K562 (cell line): ENCODE measurements around the gene AURKB. TPM values are rescaled to one million over a fixed set of nuclear protein-coding genes. Genes with fewer than 3 reads are reported as not detected.

Source experiments
- HMG20B ChIP-seq: fragments of 250-450 bp; sonication (Bioruptor Pico); IDR thresholded peaks from 2 replicates; pipeline ENCODE4 v1.5.0; 2021; ENCODE audit warnings: mild to moderate bottlenecking
- PTBP1 ChIP-seq: fragments of 200-400 bp; formaldehyde crosslinking; IDR thresholded peaks from 2 replicates; pipeline ENCODE4 v1.6.1; 2017; ENCODE audit warnings: low read depth, low read length
- RBM39 ChIP-seq: fragments of 200-400 bp; formaldehyde crosslinking; optimal IDR thresholded peaks from 2 replicates; pipeline ENCODE3; 2018; ENCODE audit warnings: low read depth, low read length
- SIN3A ChIP-seq, 2 experiments: fragments of 150-350 bp in 1 of 2; IDR thresholded peaks; 2 replicates each; pipeline ENCODE4 v1.6.1; 2011 to 2016; ENCODE audit warnings: borderline replicate concordance in 2 of 2, low read depth in 2 of 2, low read length in 2 of 2, mild to moderate bottlenecking in 2 of 2, moderate library complexity in 2 of 2; ENCODE audit not compliant: control insufficient read depth in 1 of 2
- SMARCA4 ChIP-seq: fragments of 450-650 bp; IDR thresholded peaks from 2 replicates; pipeline ENCODE4 v1.6.1; 2016
- THRA ChIP-seq: fragments of 450-650 bp; IDR thresholded peaks from 2 replicates; pipeline ENCODE4 v1.6.1; 2017; ENCODE audit warnings: mild to moderate bottlenecking, moderate library complexity
- polyA plus RNA-seq, 8 experiments: library from polyadenylated mRNA; depleted of rRNA in 4 of 8; stranded (reverse) in 5 of 8; unstranded in 3 of 8; fragments of >200 nt; fragmentation: Nextera tagmentation in 2 of 8; fragmentation: Illumina TruSeq in 1 of 8; extraction: Ambion mirVana in 2 of 8; extraction: Trizol in 1 of 8; gene quantifications; 2 replicates each; pipeline versions ENCODE4 v1.2.1 to v1.2.3, GENCODE V29; 2011 to 2014; ENCODE audit warnings: inconsistent platforms in 1 of 8, missing spikeins in 1 of 8
- total RNA-seq, 7 experiments: library from RNA; depleted of rRNA in 6 of 7; stranded (reverse); fragments of >200 nt in 6 of 7; fragmentation: Illumina TruSeq in 2 of 7; extraction: Trizol in 2 of 7; gene quantifications; 2 replicates each; pipeline versions ENCODE4 v1.2.1 to v1.2.3, GENCODE V29; 2011 to 2021; ENCODE audit warnings: low replicate concordance in 1 of 7
- TF ChIP-seq, protein P1 (sequence below): fragments of 450-650 bp; formaldehyde crosslinking; IDR thresholded peaks from 2 replicates; pipeline ENCODE4 v1.4.0; 2022; ENCODE audit warnings: mild to moderate bottlenecking, moderate library complexity
- TF ChIP-seq, protein P2 (sequence below): sonication (generic); formaldehyde crosslinking; IDR thresholded peaks from 2 replicates; pipeline ENCODE4 v1.8.1; 2023; ENCODE audit warnings: mild to moderate bottlenecking, missing genetic modification reagents

Gene AURKB
- total and polyA plus RNA-seq, 9 of the 15 experiments (the other 6 are each of a cell fraction or from before 2014, with no cell fraction given) = 27.2 to 114 (median 74.8) TPM

GRCh38 chr17:8231701-8232100 lies 21.3 kb upstream of the AURKB start (continued):
- TF ChIP-seq THRA (no peak), SIN3A (IDR thresholded peaks at IDR 0.05; ENCODE audit: borderline replicate concordance in 2 of 2, control insufficient read depth in 1 of 2, low read depth in 2 of 2, low read length in 2 of 2) (no peak), HMG20B (CRISPR knock-in tag) (no peak), SMARCA4 (no peak), PTBP1 (no peak), RBM39 (no peak)
- TF ChIP-seq, protein P1, sequence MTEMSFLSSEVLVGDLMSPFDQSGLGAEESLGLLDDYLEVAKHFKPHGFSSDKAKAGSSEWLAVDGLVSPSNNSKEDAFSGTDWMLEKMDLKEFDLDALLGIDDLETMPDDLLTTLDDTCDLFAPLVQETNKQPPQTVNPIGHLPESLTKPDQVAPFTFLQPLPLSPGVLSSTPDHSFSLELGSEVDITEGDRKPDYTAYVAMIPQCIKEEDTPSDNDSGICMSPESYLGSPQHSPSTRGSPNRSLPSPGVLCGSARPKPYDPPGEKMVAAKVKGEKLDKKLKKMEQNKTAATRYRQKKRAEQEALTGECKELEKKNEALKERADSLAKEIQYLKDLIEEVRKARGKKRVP = no peak
- TF ChIP-seq, protein P2, sequence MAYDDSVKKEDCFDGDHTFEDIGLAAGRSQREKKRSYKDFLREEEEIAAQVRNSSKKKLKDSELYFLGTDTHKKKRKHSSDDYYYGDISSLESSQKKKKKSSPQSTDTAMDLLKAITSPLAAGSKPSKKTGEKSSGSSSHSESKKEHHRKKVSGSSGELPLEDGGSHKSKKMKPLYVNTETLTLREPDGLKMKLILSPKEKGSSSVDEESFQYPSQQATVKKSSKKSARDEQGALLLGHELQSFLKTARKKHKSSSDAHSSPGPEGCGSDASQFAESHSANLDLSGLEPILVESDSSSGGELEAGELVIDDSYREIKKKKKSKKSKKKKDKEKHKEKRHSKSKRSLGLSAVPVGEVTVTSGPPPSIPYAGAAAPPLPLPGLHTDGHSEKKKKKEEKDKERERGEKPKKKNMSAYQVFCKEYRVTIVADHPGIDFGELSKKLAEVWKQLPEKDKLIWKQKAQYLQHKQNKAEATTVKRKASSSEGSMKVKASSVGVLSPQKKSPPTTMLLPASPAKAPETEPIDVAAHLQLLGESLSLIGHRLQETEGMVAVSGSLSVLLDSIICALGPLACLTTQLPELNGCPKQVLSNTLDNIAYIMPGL (CRISPR knock-in tag) = no peak
